ENCODE measurements around the gene EIF3A.

DNA sequence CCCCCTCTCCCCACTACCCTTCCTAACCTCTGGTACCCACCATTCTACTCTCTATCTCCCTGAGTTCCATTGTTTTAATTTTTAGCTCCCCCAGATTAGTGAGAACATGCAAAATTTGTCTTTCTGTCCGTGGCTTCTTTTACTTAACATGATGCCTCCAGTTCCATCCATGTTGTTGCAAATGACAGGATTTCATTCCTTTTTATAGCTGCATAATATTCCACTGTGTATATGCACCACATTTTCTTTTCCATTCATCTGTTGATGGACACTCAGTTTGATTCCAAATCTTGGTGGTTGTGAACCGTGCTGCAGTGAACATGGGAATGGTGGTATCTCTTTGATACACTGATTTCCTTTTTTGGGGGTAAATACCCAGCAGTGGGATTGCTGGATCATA, 45.3 kb upstream of the EIF3A start:
- no peak for TF ChIP-seq POLR2AphosphoS5 (IDR thresholded peaks at IDR 0.05)
- TF ChIP-seq, protein P1, sequence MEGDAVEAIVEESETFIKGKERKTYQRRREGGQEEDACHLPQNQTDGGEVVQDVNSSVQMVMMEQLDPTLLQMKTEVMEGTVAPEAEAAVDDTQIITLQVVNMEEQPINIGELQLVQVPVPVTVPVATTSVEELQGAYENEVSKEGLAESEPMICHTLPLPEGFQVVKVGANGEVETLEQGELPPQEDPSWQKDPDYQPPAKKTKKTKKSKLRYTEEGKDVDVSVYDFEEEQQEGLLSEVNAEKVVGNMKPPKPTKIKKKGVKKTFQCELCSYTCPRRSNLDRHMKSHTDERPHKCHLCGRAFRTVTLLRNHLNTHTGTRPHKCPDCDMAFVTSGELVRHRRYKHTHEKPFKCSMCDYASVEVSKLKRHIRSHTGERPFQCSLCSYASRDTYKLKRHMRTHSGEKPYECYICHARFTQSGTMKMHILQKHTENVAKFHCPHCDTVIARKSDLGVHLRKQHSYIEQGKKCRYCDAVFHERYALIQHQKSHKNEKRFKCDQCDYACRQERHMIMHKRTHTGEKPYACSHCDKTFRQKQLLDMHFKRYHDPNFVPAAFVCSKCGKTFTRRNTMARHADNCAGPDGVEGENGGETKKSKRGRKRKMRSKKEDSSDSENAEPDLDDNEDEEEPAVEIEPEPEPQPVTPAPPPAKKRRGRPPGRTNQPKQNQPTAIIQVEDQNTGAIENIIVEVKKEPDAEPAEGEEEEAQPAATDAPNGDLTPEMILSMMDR (IDR thresholded peaks at IDR 0.05) = no peak

Measured in esophagus muscularis mucosa (tissue), 3 donors.